Stimulated activated CD4-positive, alpha-beta T cell treated with anti-CD3 and anti-CD28 coated beads, Interleukin-12 subunit alpha, Interleukin-12 subunit beta, amount 100 ng/mL, for 4 hours (primary cell): ENCODE results near the gene RETREG1.

Source experiments
- DNase-seq: peaks from one replicate; pipeline ENCODE4 v3.0.0-alpha.2; 2020

The RETREG1 gene

DNA sequence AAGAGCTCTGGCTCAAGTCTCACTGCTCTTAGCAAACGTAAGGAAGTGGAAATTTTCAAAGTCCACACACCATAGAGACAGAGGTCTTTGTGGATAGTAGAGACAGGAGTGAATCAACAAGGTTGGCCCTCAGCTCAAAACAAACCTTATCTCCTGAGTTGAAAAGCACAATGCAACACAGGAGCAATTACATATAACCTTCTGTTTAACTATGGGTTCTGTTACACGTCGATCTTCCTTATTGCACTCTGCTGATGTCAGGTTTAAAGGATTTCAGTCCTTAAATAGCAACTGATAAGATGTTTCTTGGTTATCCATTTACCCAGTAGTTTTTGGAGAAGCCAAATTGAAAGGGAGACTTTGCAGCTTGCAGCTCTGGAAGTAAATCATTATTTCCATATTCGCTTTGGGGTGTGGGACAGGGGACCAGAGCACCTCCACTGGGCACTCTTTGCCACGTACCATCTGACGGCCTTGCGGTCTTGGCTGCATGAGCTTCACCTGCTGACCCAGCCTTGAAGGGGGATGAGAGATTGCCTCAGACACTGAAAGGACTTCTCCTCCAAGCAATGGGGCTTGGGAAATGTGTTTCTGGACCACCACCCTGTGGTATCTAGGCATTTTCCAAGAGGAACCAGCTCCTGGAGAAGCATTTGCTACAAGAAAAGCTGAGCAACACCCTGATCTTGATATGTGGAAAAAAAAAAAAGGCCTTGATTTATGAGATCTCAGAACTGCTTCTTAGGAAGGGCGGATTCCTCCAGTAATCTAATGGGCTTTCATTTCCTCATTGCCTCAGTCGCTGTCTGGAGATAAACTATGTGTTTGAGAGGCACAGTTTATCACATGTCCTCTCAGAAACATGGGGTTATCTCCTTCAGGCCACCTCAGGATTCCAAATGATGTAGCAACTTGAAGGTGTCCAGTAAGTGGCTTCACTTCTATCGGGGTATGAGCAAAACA is 95.0 kb downstream of the RETREG1 start:
- no peak for DNase-seq

DNA sequence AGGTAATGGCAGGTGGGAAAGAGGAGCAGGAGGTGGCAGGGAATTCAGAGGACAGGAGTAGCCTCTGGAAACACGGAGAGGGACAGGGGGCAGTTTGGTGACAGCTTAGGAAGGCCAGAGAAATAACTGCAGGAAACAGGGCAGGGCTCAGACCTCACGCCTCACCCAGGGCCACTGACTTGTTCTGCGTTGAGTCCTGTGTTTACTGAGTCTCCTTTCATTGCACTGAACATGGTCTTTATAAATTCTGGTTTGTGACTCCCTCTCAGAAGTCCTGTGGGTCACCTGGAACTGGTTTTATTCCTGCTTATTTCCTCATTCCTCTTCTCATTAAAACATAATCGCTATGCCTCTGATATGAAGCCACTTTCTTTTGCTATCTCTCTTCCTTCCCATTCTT is 96.0 kb downstream of the RETREG1 start:
- no peak for DNase-seq

- DNase-seq: no peak
Observed at GRCh38 chr5:16519435-16519834, 97.4 kb downstream of the RETREG1 start.

DNA sequence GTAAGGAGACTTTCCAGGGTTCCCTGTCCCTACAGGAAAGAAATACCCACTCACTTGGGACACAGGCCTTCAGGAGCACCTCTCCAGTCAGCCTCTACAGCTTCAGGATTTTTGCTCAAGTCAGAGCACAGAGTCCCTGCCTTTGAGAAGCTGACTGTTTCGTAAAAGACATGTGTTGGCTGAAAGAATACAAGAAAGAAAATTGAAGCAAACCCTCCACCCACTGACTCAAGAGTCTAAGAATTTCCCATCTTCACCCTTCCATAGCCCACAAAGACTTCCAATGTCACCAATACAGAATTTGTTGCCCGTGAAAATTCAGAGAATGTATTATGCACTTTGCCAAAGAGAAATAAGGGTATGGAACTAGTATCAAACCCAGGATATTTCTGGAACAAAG is 98.2 kb downstream of the RETREG1 start:
- no peak for DNase-seq

DNA sequence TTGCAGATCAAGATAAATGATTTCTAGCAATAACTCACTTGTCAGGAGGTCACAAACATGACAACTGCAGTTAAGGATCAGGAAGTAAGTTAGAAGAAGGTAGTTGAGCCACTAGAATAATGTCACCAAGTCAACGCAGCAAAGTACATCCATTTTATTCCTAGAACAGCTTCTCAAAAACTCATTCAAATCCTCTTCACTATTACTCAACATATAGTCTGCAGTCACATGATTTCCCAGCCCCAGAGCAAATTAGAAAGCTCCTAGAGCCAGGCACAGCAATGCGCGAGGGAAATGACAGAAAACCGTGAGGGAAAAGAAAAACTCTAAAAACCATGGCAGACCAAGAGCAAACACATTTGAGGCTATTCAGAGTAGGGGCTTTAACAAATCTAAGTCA is 101.3 kb downstream of the RETREG1 start:
- DNase-seq: no peak

- DNase-seq: no peak
Observed at GRCh38 chr5:16510098-16510497, 106.7 kb downstream of the RETREG1 start.

DNA sequence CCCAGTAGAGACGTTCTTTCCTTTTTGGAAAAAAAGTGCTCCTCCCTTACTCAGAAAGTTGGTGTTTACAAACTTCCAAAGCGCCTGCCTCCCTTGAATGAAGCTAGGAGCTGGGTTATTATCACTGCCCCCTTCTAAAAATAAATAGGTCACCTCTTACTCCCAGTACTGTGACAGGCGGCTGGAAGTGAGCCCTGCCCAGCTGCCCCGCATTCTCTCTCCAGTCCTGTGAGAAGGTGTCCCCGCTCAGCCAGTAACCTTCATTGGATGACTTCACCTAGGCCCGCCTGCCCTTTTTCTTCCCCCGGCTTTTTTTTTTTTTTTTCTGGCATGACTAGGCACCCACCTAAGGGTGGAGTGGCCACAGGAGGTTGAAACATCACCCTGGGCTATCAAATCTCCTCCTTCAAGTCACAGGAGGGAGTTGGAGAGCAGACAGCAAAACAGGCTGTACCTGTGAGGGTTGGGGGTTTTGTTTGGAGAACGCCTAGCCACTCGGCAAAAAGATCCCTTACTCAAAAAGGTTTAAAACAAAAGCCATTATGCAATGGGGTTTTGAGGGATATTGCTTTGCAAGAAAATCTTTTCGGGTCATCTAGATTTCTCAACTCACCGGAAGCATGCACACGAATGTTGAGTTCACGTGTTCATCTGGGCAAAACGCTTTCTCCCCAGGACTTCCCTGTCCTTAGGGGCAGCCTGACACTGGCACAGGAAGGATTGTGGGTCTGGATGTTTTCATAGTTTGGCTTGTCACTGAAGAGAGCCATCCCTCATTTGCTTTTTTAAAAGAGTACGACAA is 107.9 kb downstream of the RETREG1 start:
- DNase-seq: no peak

DNA sequence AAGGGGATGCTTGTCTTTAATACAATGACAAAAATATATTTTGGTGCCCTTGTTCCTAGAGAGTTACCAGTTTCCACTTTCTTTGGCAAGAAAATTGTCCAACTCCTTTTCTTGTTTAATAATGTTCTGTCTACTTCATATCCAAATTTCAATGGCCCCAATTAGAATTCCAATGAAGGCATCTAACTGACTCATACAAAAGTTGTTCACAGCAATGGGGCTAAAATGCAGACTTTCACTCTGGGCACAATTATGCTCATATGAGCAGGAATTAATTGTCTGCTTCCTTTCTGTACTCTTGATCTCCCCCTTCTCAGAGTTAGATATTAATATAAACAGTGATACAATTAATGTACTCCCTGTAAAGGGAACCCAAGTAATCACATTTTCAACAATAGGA is 109.1 kb downstream of the RETREG1 start:
- no peak for DNase-seq

GRCh38 chr5:16505904-16506303 is 110.9 kb downstream of the RETREG1 start:
- DNase-seq: no peak

DNA sequence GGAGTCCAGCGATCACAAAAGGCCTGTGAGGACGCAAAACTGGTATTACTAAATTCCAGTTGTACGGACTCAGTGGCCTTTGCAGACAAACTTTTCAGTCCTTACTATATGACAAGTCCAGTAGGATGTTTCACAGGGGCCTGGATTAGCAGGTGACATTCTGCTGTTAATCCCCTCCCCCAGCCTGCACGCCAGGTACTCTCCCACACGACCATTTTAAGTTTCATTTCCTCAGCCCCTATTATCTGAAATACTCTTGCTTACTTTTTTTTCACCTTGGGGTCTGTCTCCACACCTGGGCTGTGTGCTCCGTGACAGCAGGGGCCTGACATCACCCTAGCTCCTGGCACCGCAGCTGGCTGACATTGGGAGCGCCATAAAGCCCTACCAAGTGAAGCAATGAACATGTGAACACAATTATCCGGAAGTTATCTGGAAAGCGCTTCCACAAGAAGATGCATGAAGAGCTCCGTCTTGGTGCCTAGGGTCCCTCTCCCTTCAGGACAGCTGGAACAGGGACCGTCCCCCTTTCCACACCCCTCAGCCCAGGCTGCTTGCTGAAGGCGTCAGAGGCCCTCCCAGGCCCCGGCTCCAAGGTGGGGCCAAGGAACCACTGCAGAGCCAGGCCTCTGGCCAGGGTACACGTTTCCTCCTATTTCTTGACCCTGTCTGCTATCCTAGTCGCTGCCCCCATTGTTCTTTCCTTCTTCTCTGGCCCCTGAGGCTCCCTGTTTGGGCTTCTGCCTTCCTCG is 111.5 kb downstream of the RETREG1 start:
- DNase-seq: no peak

DNA sequence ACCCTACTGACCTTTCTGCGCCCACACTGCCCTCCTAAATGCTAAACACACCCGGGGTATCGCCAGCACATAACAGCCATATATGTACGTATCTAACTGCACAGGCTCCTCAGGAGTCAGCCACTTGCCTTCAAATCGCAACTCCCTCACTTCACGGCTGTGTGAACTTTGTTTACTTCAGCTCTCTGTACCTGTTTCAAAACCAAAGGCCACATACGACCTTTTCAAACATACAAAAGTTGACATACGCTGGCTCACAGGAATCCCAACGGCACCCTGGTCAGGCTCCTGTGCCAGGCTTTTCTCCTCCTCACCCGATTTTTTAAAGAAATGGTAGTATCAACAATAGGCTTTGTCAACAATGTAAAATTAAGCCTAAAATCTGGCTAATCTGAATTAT is 112.2 kb downstream of the RETREG1 start:
- DNase-seq: no peak

GRCh38 chr5:16502866-16503265 is 113.9 kb downstream of the RETREG1 start:
- no peak for DNase-seq

GRCh38 chr5:16500024-16500423 is 116.8 kb downstream of the RETREG1 start:
- DNase-seq: no peak

DNA sequence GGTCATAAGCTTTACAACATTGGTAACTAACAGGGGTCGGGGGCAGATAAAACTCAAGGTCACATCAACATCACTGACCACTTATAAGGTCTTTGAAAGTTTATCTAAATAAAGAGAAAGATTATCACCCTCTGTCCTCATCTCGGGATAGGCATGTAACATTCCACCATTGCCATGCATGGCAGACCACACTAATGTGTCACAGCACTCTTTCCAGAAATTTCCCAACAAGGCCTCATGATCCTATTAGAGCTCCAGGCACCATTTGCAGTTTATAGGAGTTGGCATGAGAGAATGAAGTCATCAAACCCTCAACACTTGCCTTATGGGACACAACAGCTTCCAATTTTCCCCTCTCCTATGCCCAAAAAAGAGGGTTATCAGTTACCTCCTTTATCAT is 119.3 kb downstream of the RETREG1 start:
- DNase-seq: no peak

DNA sequence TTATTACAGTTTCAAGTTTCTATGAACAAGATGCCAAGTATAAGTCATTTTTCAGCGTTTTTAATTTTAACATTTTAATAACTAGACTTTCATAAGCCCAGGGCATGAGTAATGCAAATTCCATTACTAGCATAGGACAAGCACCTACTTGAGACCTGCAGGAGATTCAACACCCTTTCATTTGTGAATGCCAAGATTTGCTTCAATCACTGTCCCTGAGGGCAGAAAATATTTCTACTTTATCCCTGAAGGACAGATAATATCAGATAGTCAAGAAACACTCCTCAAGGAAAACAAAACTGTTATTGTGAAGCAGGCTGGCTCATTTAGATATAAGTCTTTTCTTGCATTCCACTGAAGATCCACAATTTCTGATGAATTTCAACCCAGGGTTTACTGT is 123.5 kb downstream of the RETREG1 start:
- DNase-seq: no peak

- DNase-seq: no peak
Observed at GRCh38 chr5:16492398-16493140, 124.2 kb downstream of the RETREG1 start.

GRCh38 chr5:16490911-16491310 is 125.9 kb downstream of the RETREG1 start:
- DNase-seq: no peak

GRCh38 chr5:16489322-16489791 is 127.4 kb downstream of the RETREG1 start:
- DNase-seq: no peak

GRCh38 chr5:16487456-16487855 is 129.3 kb downstream of the RETREG1 start:
- no peak for DNase-seq

DNA sequence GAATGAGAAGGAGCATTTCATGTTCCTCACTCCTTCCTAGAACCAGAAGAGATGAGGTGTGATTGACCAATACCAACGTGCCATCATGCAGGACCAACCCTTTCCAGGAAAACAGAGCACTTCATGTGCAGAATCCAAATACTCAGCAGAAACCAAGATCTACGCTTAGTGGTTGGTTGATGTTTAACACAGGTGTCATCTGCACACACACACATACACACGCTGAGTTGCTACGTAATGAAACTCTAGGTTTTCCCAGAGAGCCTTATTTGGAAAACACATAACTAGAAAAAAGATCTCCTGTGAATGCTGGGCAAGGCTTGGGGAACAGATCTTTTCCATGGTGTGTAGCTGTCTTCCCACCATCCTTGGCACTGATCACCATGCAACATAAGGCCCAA is 130.1 kb downstream of the RETREG1 start:
- DNase-seq: no peak

GRCh38 chr5:16485656-16486055 is 131.1 kb downstream of the RETREG1 start:
- DNase-seq: no peak

DNA sequence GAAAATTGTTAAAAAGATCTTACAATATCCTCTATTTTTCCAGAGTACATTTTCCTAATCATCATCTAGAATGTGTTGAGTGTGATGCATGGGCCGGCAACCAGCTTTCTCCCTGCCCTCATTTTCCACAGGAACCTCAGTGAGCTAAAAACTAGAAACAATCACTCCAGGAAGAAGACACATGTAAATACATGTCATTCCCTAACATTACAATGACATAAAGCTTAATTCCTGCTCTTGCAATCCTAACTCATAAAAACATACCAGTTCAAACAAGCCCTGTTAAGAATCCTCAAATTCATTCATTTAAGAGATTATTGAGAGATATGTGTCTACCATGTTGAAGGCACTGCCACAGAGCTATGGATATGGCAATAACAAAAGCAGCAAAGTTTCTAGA is 132.7 kb downstream of the RETREG1 start:
- no peak for DNase-seq
